Measurements from ENCODE around the gene HNF1A. TPM values are rescaled to one million over a fixed set of nuclear protein-coding genes. Genes with fewer than 3 reads are reported as not detected.

The HNF1A gene
- total RNA-seq, 2 donors from 2014 or later = 0.24 to 0.42 TPM

DNA sequence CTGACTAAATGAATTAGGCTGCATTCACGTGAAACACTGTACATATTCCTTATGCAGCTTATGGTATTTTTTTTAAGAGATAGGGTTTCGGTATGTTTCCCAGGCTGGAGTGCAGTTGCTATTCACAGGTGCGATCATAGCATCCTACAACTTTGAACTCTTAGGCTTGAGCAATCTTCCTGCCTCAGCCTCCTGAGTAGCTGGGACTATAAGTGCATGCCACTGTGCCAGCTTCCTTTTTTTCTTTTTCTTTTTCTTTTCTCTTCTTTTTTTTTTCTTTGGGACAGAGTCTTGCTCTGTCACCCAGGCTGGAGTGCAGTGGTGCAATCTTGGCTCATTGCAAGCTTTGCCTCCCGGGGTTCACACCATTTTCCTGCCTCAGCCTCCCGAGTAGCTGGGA is 38.3 kb upstream of the HNF1A start:
- no peak overlapping the region for H3K27ac ChIP-seq (ENCODE audit: low read depth, low read length)
- H3K9me3 Mint-ChIP-seq = no peaks in the 10 kb centered on the region
- H3K4me3 ChIP-seq (ENCODE audit: low read length) = no peak overlapping the region
- 90 to 92% methylated on average over 4 to 5 of the region's 5 CpGs for WGBS, 2 experiments (ENCODE audit: insufficient coverage in 1 of 2, insufficient read length in 1 of 2)
- peaks cover 2% of the 10 kb centered on the region for H3K27me3 Mint-ChIP-seq (ENCODE audit: insufficient read depth)
- no peaks in the 10 kb centered on the region for H3K9me3 ChIP-seq (ENCODE audit: control insufficient read depth, low read length)
- H3K4me3 Mint-ChIP-seq = no peak overlapping the region
- H3K27me3 ChIP-seq (ENCODE audit: control insufficient read depth, insufficient read depth, low read length, poor library complexity, severe bottlenecking) = no peaks in the 10 kb centered on the region
- no peak overlapping the region for H3K9ac ChIP-seq (ENCODE audit: extremely low read depth, low read length, poor library complexity, severe bottlenecking)
- H3K4me1 Mint-ChIP-seq = no peaks in the 10 kb centered on the region
- no peaks in the 10 kb centered on the region for H3K36me3 Mint-ChIP-seq (ENCODE audit: low read depth)
- TF ChIP-seq, protein P1, sequence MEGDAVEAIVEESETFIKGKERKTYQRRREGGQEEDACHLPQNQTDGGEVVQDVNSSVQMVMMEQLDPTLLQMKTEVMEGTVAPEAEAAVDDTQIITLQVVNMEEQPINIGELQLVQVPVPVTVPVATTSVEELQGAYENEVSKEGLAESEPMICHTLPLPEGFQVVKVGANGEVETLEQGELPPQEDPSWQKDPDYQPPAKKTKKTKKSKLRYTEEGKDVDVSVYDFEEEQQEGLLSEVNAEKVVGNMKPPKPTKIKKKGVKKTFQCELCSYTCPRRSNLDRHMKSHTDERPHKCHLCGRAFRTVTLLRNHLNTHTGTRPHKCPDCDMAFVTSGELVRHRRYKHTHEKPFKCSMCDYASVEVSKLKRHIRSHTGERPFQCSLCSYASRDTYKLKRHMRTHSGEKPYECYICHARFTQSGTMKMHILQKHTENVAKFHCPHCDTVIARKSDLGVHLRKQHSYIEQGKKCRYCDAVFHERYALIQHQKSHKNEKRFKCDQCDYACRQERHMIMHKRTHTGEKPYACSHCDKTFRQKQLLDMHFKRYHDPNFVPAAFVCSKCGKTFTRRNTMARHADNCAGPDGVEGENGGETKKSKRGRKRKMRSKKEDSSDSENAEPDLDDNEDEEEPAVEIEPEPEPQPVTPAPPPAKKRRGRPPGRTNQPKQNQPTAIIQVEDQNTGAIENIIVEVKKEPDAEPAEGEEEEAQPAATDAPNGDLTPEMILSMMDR (conservative IDR thresholded peaks at IDR 0.05) = no peak
- no peaks in the 10 kb centered on the region for H3K36me3 ChIP-seq (ENCODE audit: control insufficient read depth, insufficient read depth, low read length)
- H3K27ac Mint-ChIP-seq = no peak overlapping the region
- no peaks in the 10 kb centered on the region for H3K4me1 ChIP-seq (ENCODE audit: control insufficient read depth, insufficient read depth, low read length)
- no peak for DNase-seq

DNA sequence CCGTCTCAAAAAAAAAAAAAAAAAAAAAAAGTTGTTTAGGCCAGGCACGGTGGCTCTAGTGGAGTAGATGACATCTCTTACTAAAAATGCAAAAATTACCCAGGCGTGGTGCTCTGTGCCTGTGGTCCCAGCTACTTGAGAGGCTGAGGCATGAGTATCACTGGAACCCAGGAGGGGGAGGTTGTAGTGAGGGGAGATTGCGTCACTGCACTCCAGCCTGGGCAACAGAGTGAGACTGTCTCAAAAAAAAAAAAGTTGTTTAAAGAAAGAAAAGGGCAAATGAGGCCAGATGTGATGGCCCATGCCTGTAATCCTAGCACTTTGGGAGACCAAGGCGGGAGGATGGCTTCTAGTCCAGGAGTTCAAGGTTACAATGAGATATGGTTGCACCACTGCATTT is 37.5 kb upstream of the HNF1A start:
- Mint-ChIP-seq H3K36me3 (ENCODE audit: low read depth) (no peaks in the 10 kb centered on the region), H3K4me1 (no peaks in the 10 kb centered on the region), H3K4me3 (no peak overlapping the region), H3K9me3 (no peaks in the 10 kb centered on the region), H3K27me3 (ENCODE audit: insufficient read depth) (peaks cover 2% of the 10 kb centered on the region), H3K27ac (no peak overlapping the region)
- DNase-seq = no peak
- Histone ChIP-seq H3K4me3 (ENCODE audit: low read length) (no peak overlapping the region), H3K27ac (ENCODE audit: low read depth, low read length) (no peak overlapping the region), H3K4me1 (ENCODE audit: control insufficient read depth, insufficient read depth, low read length) (no peaks in the 10 kb centered on the region), H3K9ac (ENCODE audit: extremely low read depth, low read length, poor library complexity, severe bottlenecking) (no peak overlapping the region), H3K9me3 (ENCODE audit: control insufficient read depth, low read length) (no peaks in the 10 kb centered on the region), H3K27me3 (ENCODE audit: control insufficient read depth, insufficient read depth, low read length, poor library complexity, severe bottlenecking) (no peaks in the 10 kb centered on the region), H3K36me3 (ENCODE audit: control insufficient read depth, insufficient read depth, low read length) (no peaks in the 10 kb centered on the region)
- TF ChIP-seq, protein P1 (conservative IDR thresholded peaks at IDR 0.05) = no peak
- WGBS, 2 experiments (ENCODE audit: insufficient coverage in 1 of 2, insufficient read length in 1 of 2) = 94 to 96% methylated on average over 3 to 4 of the region's 5 CpGs

GRCh38 chr12:120941412-120941811 is 36.9 kb upstream of the HNF1A start:
- Mint-ChIP-seq H3K27ac (no peak overlapping the region), H3K36me3 (ENCODE audit: low read depth) (no peaks in the 10 kb centered on the region), H3K4me3 (no peak overlapping the region), H3K9me3 (no peaks in the 10 kb centered on the region), H3K27me3 (ENCODE audit: insufficient read depth) (peaks cover 2% of the 10 kb centered on the region), H3K4me1 (no peaks in the 10 kb centered on the region)
- no peak overlapping the region for H3K27ac ChIP-seq (ENCODE audit: low read depth, low read length)
- no peak overlapping the region for H3K9ac ChIP-seq (ENCODE audit: extremely low read depth, low read length, poor library complexity, severe bottlenecking)
- no peaks in the 10 kb centered on the region for H3K36me3 ChIP-seq (ENCODE audit: control insufficient read depth, insufficient read depth, low read length)
- H3K4me3 ChIP-seq (ENCODE audit: low read length) = no peak overlapping the region
- DNase-seq = no peak
- WGBS, 2 experiments (ENCODE audit: insufficient coverage in 1 of 2, insufficient read length in 1 of 2) = 94 to 100% methylated on average over 3 to 4 of the region's 4 CpGs
- H3K4me1 ChIP-seq (ENCODE audit: control insufficient read depth, insufficient read depth, low read length) = no peaks in the 10 kb centered on the region
- TF ChIP-seq, protein P1 (conservative IDR thresholded peaks at IDR 0.05) = no peak
- no peaks in the 10 kb centered on the region for H3K27me3 ChIP-seq (ENCODE audit: control insufficient read depth, insufficient read depth, low read length, poor library complexity, severe bottlenecking)
- no peaks in the 10 kb centered on the region for H3K9me3 ChIP-seq (ENCODE audit: control insufficient read depth, low read length)

All from endodermal cell (in vitro differentiated cells).